Measurements from ENCODE around the gene PDPK1. TPM values are rescaled to one million over a fixed set of nuclear protein-coding genes. Genes with fewer than 3 reads are reported as not detected.
A peak's percentile ranks its signal among the peaks of the same experiment; 100 is the strongest.
"Not testable (repeated sequence)": the region's sequence is repeated elsewhere in the genome, so short reads cannot be mapped to it uniquely, and the experiment has no call there.

The PDPK1 gene
- total RNA-seq, 1 donor from 2014 or later, result 16.3 TPM

- DNase-seq (ENCODE audit: low read depth in 2 of 2), result no peak
Measured at GRCh38 chr16:2523801-2524231, 14.0 kb upstream of the PDPK1 start.

- no peak for DNase-seq (ENCODE audit: low read depth in 2 of 2)
Measured at GRCh38 chr16:2524339-2524938, 13.4 kb upstream of the PDPK1 start.

GRCh38 chr16:2526135-2526534 is 11.7 kb upstream of the PDPK1 start:
- DNase-seq (ENCODE audit: low read depth in 2 of 2), result no peak

- no peak for DNase-seq (ENCODE audit: low read depth in 2 of 2)
Measured at GRCh38 chr16:2527071-2527783, 10.6 kb upstream of the PDPK1 start.

GRCh38 chr16:2527784-2528100 is 10.1 kb upstream of the PDPK1 start:
- no peak for DNase-seq (ENCODE audit: low read depth in 2 of 2)

- DNase-seq (ENCODE audit: low read depth in 2 of 2), result no peak
Measured at GRCh38 chr16:2528161-2529060, 9.4 kb upstream of the PDPK1 start.

- DNase-seq (ENCODE audit: low read depth in 2 of 2), result no peak
Measured at GRCh38 chr16:2529061-2529931, 8.5 kb upstream of the PDPK1 start.

- DNase-seq (ENCODE audit: low read depth in 2 of 2), result no peak
Measured at GRCh38 chr16:2529961-2530628, 7.7 kb upstream of the PDPK1 start.

- DNase-seq (ENCODE audit: low read depth in 2 of 2), result no peak
Measured at GRCh38 chr16:2530629-2531318, 7.0 kb upstream of the PDPK1 start.

- no peak for DNase-seq (ENCODE audit: low read depth in 2 of 2)
Measured at GRCh38 chr16:2531371-2531695, 6.5 kb upstream of the PDPK1 start, which contains the start of gene CEMP1. Gene CEMP1 (minus strand): TSS chr16:2531408. CDS start chr16:2531073, 335 bp downstream.

- DNase-seq (ENCODE audit: low read depth in 2 of 2), result peak; percentile 97 to 98
Measured at GRCh38 chr16:2531696-2532493, 5.9 kb upstream of the PDPK1 start.

- peak in 1 of 2 donors; percentile 60 for DNase-seq (ENCODE audit: low read depth in 2 of 2)
Measured at GRCh38 chr16:2532494-2533141, 5.2 kb upstream of the PDPK1 start.

GRCh38 chr16:2533142-2533755 is 4.6 kb upstream of the PDPK1 start:
- not testable (repeated sequence) for DNase-seq (ENCODE audit: low read depth in 2 of 2)

- no peak for DNase-seq (ENCODE audit: low read depth in 2 of 2)
Measured at GRCh38 chr16:2533912-2534311, 3.9 kb upstream of the PDPK1 start.

- DNase-seq (ENCODE audit: low read depth in 2 of 2), result not testable (repeated sequence)
Measured at GRCh38 chr16:2534335-2534734, 3.5 kb upstream of the PDPK1 start.

- DNase-seq (ENCODE audit: low read depth in 2 of 2), result peak in 1 of 2 donors; percentile 67
Measured at GRCh38 chr16:2535625-2536013, 2.2 kb upstream of the PDPK1 start.

- DNase-seq (ENCODE audit: low read depth in 2 of 2), result not testable (repeated sequence)
Measured at GRCh38 chr16:2539192-2539844, 1.5 kb downstream of the PDPK1 start.

Data from lung microvascular endothelial cell (primary cell).